Osteocyte (in vitro differentiated cells): ENCODE data around the gene TTC21B. TPM values are rescaled to one million over a fixed set of nuclear protein-coding genes. Genes with fewer than 3 reads are reported as not detected.

ENCODE experiments used
- DNase-seq: peaks from one replicate; pipeline ENCODE4 v3.0.0; 2021; ENCODE audit warnings: mixed read lengths; ENCODE audit not compliant: unreplicated experiment; ENCODE audit errors: extremely low spot score
- H3K27ac Mint-ChIP-seq: one replicate; pipeline ENCODE4 v1.8.0; 2021; ENCODE audit warnings: mild to moderate bottlenecking, mixed read lengths; ENCODE audit not compliant: unreplicated experiment
- H3K27me3 Mint-ChIP-seq: one replicate; pipeline ENCODE4 v1.8.0; 2021; ENCODE audit warnings: mixed read lengths; ENCODE audit not compliant: unreplicated experiment
- H3K36me3 Mint-ChIP-seq: one replicate; pipeline ENCODE4 v1.8.0; 2021; ENCODE audit warnings: mixed read lengths; ENCODE audit not compliant: unreplicated experiment
- H3K4me1 Mint-ChIP-seq: one replicate; pipeline ENCODE4 v1.8.0; 2021; ENCODE audit warnings: mixed read lengths; ENCODE audit not compliant: unreplicated experiment
- H3K4me3 Mint-ChIP-seq: one replicate; pipeline ENCODE4 v1.8.0; 2021; ENCODE audit warnings: mild to moderate bottlenecking, moderate library complexity, mixed read lengths; ENCODE audit not compliant: unreplicated experiment
- H3K9me3 Mint-ChIP-seq: one replicate; pipeline ENCODE4 v1.8.0; 2021; ENCODE audit warnings: mixed read lengths; ENCODE audit not compliant: unreplicated experiment
- CTCF ChIP-seq: fragments of 200-600 bp; sonication (generic); IDR thresholded peaks from 2 replicates; pipeline ENCODE4 v1.5.0; 2021; ENCODE audit warnings: antibody characterized with exemption, mild to moderate bottlenecking, moderate library complexity
- total RNA-seq: library from RNA; stranded (reverse); gene quantifications from 2 replicates; pipeline ENCODE4 v1.2.1, GENCODE V29; 2021

The TTC21B gene
- total RNA-seq, 1 donor from 2014 or later: 25.1 TPM

- Mint-ChIP-seq H3K36me3 (peaks cover 40% of the 10 kb centered on the region), H3K4me3 (no peak overlapping the region), H3K27ac (no peak overlapping the region), H3K27me3 (no peaks in the 10 kb centered on the region), H3K9me3 (no peaks in the 10 kb centered on the region), H3K4me1 (no peaks in the 10 kb centered on the region)
- DNase-seq: no peak
- TF ChIP-seq CTCF: no peak
These were observed 25.8 kb downstream of the TTC21B start for GRCh38 chr2:165927774-165928173.

- Mint-ChIP-seq H3K9me3 (no peaks in the 10 kb centered on the region), H3K4me1 (no peaks in the 10 kb centered on the region), H3K27me3 (no peaks in the 10 kb centered on the region), H3K4me3 (no peak overlapping the region), H3K36me3 (peaks cover 38% of the 10 kb centered on the region), H3K27ac (no peak overlapping the region)
- no peak for TF ChIP-seq CTCF
- no peak for DNase-seq
These were observed 26.2 kb downstream of the TTC21B start for GRCh38 chr2:165927353-165927752.

GRCh38 chr2:165924946-165925345 lies 28.6 kb downstream of the TTC21B start:
- Mint-ChIP-seq H3K4me3 (no peak overlapping the region), H3K9me3 (no peaks in the 10 kb centered on the region), H3K27ac (no peak overlapping the region), H3K36me3 (peaks cover 27% of the 10 kb centered on the region), H3K4me1 (peaks cover 1% of the 10 kb centered on the region), H3K27me3 (no peaks in the 10 kb centered on the region)
- DNase-seq: no peak
- TF ChIP-seq CTCF: no peak

GRCh38 chr2:165920748-165921147 lies 32.8 kb downstream of the TTC21B start:
- H3K27me3 Mint-ChIP-seq: no peaks in the 10 kb centered on the region
- H3K27ac Mint-ChIP-seq: no peak overlapping the region
- TF ChIP-seq CTCF: no peak
- no peak overlapping the region for H3K4me3 Mint-ChIP-seq
- H3K9me3 Mint-ChIP-seq: no peaks in the 10 kb centered on the region
- H3K36me3 Mint-ChIP-seq: peaks cover 23% of the 10 kb centered on the region
- H3K4me1 Mint-ChIP-seq: peaks cover 1% of the 10 kb centered on the region
- DNase-seq: no peak

- Mint-ChIP-seq H3K4me3 (no peak overlapping the region), H3K4me1 (no peaks in the 10 kb centered on the region), H3K9me3 (no peaks in the 10 kb centered on the region), H3K36me3 (peaks cover 37% of the 10 kb centered on the region), H3K27me3 (no peaks in the 10 kb centered on the region), H3K27ac (no peak overlapping the region)
- TF ChIP-seq CTCF: no peak
- DNase-seq: no peak
These were observed 39.9 kb downstream of the TTC21B start for GRCh38 chr2:165913636-165914035.
